PC-3 (cell line): ENCODE data around the gene DDX3X. TPM values are rescaled to one million over a fixed set of nuclear protein-coding genes. Genes with fewer than 3 reads are reported as not detected.

Experiments used
- ATAC-seq: fragments of 200-7000 bp; cut with Tn5 transposase; 2 replicates; pipeline ENCODE4 v1.9.1; 2020; ENCODE audit warnings: mild to moderate bottlenecking, moderate library complexity
- BruUV-seq: library from RNA; stranded (reverse); fragments of 400-500 nt; replicated peaks from 2 replicates; lab custom pipeline; 2021; lab: Mats Ljungman, UMichigan
- CTCF ChIA-PET: fragments of 300-600 bp; sonication (Branson Sonifier 250); formaldehyde crosslinking; loops from one replicate; lab custom pipeline; 2022; ENCODE audit warnings: antibody characterized with exemption; lab: Charles Lee
- POLR2A ChIA-PET: fragments of 300-600 bp; sonication (Branson Sonifier 250); formaldehyde crosslinking; loops from one replicate; lab custom pipeline; 2022; ENCODE audit warnings: antibody characterized with exemption; ENCODE audit not compliant: unreplicated experiment; lab: Charles Lee
- DNase-seq: peaks from one replicate; pipeline ENCODE4 v3.0.0-alpha.2; 2015
- H2AFZ ChIP-seq: fragments of 300-600 bp; sonication (generic); 2 replicates; pipeline ENCODE4 v1.6.0; 2016; ENCODE audit warnings: antibody characterized with exemption, low read length
- H3F3A ChIP-seq: fragments of 300-600 bp; sonication (generic); one replicate; pipeline ENCODE4 v1.6.0; 2017; ENCODE audit warnings: antibody characterized with exemption, low read length, control low read depth, mild to moderate bottlenecking; ENCODE audit not compliant: unreplicated experiment
- H3K27ac ChIP-seq: fragments of 300-600 bp; sonication (generic); 2 replicates; pipeline ENCODE4 v1.5.1; 2016; ENCODE audit warnings: mild to moderate bottlenecking, low read length
- H3K27me3 ChIP-seq: fragments of 300-600 bp; sonication (generic); 2 replicates; pipeline ENCODE4 v1.6.1; 2016; ENCODE audit warnings: low read length, mixed read lengths
- H3K36me3 ChIP-seq: fragments of 300-600 bp; sonication (generic); 2 replicates; pipeline ENCODE4 v1.6.1; 2016; ENCODE audit warnings: low read depth, mixed run types, low read length, mixed read lengths
- H3K4me1 ChIP-seq: fragments of 300-600 bp; sonication (generic); 2 replicates; pipeline ENCODE4 v1.5.1; 2016; ENCODE audit warnings: low read length; ENCODE audit not compliant: insufficient read depth
- H3K4me2 ChIP-seq: fragments of 300-600 bp; sonication (generic); 2 replicates; pipeline ENCODE4 v1.6.0; 2016; ENCODE audit warnings: low read length
- H3K4me3 ChIP-seq: fragments of 300-600 bp; sonication (generic); 2 replicates; pipeline ENCODE4 v1.5.1; 2016; ENCODE audit warnings: mild to moderate bottlenecking, low read length, mixed read lengths
- H3K79me2 ChIP-seq: fragments of 300-600 bp; sonication (generic); 2 replicates; pipeline ENCODE4 v1.6.1; 2017; ENCODE audit warnings: low read length, mixed read lengths
- H3K9ac ChIP-seq: fragments of 300-600 bp; sonication (generic); 2 replicates; pipeline ENCODE4 v1.6.0; 2016; ENCODE audit warnings: mild to moderate bottlenecking, low read length
- H3K9me2 ChIP-seq: fragments of 300-600 bp; sonication (generic); replicated peaks from 2 replicates; pipeline ENCODE4 v1.6.1; 2016; ENCODE audit warnings: mixed run types, low read length, mixed read lengths
- H3K9me3 ChIP-seq: fragments of 300-600 bp; sonication (generic); 2 replicates; pipeline ENCODE4 v1.6.1; 2016; ENCODE audit warnings: low read length, mixed read lengths
- H4K20me1 ChIP-seq: fragments of 300-600 bp; sonication (generic); 2 replicates; pipeline ENCODE4 v1.6.1; 2016; ENCODE audit warnings: low read length, mixed read lengths
- EZH2 ChIP-seq: fragments of 300-600 bp; sonication (generic); IDR thresholded peaks from one replicate; pipeline ENCODE4 v1.6.1; 2017; ENCODE audit warnings: antibody characterized with exemption, mild to moderate bottlenecking, low read length; ENCODE audit not compliant: unreplicated experiment
- EZH2phosphoT487 ChIP-seq: fragments of 300-600 bp; sonication (generic); IDR thresholded peaks from 2 replicates; pipeline ENCODE4 v1.6.1; 2018; ENCODE audit warnings: mild to moderate bottlenecking, antibody characterized with exemption, low read length, borderline replicate concordance
- intact Hi-C: fragments of 100-400 bp; cut with micrococcal nuclease; formaldehyde crosslinking; loops from 2 replicates; pipeline ENCODE4 v1.9.0; 2023
- total RNA-seq: library from RNA; depleted of rRNA; stranded (reverse); fragments of >200 nt; gene quantifications from 2 replicates; pipeline ENCODE4 v1.2.3, GENCODE V29; 2014
- TF ChIP-seq, protein P1 (sequence below): fragments of 300-600 bp; sonication (generic); conservative IDR thresholded peaks from 2 replicates; pipeline ENCODE4 v1.5.1; 2017; ENCODE audit warnings: antibody characterized with exemption, low read depth, mild to moderate bottlenecking, low read length

DDX3X gene
- total RNA-seq, 1 experiment from 2014 or later = 185 TPM

- TF ChIP-seq EZH2 = no peak
- no peak for TF ChIP-seq EZH2phosphoT487
- TF ChIP-seq, protein P1, sequence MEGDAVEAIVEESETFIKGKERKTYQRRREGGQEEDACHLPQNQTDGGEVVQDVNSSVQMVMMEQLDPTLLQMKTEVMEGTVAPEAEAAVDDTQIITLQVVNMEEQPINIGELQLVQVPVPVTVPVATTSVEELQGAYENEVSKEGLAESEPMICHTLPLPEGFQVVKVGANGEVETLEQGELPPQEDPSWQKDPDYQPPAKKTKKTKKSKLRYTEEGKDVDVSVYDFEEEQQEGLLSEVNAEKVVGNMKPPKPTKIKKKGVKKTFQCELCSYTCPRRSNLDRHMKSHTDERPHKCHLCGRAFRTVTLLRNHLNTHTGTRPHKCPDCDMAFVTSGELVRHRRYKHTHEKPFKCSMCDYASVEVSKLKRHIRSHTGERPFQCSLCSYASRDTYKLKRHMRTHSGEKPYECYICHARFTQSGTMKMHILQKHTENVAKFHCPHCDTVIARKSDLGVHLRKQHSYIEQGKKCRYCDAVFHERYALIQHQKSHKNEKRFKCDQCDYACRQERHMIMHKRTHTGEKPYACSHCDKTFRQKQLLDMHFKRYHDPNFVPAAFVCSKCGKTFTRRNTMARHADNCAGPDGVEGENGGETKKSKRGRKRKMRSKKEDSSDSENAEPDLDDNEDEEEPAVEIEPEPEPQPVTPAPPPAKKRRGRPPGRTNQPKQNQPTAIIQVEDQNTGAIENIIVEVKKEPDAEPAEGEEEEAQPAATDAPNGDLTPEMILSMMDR = no peak
- Histone ChIP-seq H3K79me2 (peaks cover 72% of the 10 kb centered on the region), H3K4me2 (peak overlapping the region; percentile 97), H3F3A (no peaks in the 10 kb centered on the region), H3K9ac (peak overlapping the region; percentile 95), H3K27ac (no peak overlapping the region), H2AFZ (no peak overlapping the region), H3K36me3 (peaks cover 40% of the 10 kb centered on the region), H3K27me3 (no peaks in the 10 kb centered on the region), H4K20me1 (peaks cover 65% of the 10 kb centered on the region), H3K4me3 (peak overlapping the region; percentile 100), H3K9me2 (no peaks in the 10 kb centered on the region), H3K4me1 (peaks cover 28% of the 10 kb centered on the region), H3K9me3 (no peaks in the 10 kb centered on the region)
- ATAC-seq (no peak), DNase-seq (peak; percentile 10)
- BruUV-seq = no TSS peak
- ChIA-PET CTCF (no interaction called here), POLR2A (no interaction called here)
- intact Hi-C loops = no loop called here
Measured at GRCh38 chrX:41335958-41336331, 2.0 kb downstream of the DDX3X start.

GRCh38 chrX:41336447-41336846 is 2.5 kb downstream of the DDX3X start:
- peak overlapping the region; percentile 95; the same call in 1 of the 2 replicates for H3K9ac ChIP-seq
- H2AFZ ChIP-seq = no peak overlapping the region
- peaks cover 28% of the 10 kb centered on the region for H3K4me1 ChIP-seq
- BruUV-seq = no TSS peak
- H3K36me3 ChIP-seq = peaks cover 44% of the 10 kb centered on the region
- H3K4me2 ChIP-seq = peak overlapping the region; percentile 97
- intact Hi-C loops = no loop called here
- TF ChIP-seq EZH2 = no peak
- no peak for TF ChIP-seq EZH2phosphoT487
- TF ChIP-seq, protein P1 = no peak
- H3F3A ChIP-seq = no peaks in the 10 kb centered on the region
- H3K79me2 ChIP-seq = peaks cover 77% of the 10 kb centered on the region
- no peaks in the 10 kb centered on the region for H3K9me2 ChIP-seq
- ChIA-PET POLR2A (interaction anchor here (0.6 kb wide), 1 partner anchor 690 kb away, joined by 3 read pairs; no protein-coding TSS in a partner anchor), CTCF (no interaction called here)
- peaks cover 70% of the 10 kb centered on the region for H4K20me1 ChIP-seq
- H3K4me3 ChIP-seq = peak overlapping the region; percentile 100
- no peaks in the 10 kb centered on the region for H3K9me3 ChIP-seq
- no peaks in the 10 kb centered on the region for H3K27me3 ChIP-seq
- H3K27ac ChIP-seq = no peak overlapping the region
- ATAC-seq (no peak), DNase-seq (no peak)

DNA sequence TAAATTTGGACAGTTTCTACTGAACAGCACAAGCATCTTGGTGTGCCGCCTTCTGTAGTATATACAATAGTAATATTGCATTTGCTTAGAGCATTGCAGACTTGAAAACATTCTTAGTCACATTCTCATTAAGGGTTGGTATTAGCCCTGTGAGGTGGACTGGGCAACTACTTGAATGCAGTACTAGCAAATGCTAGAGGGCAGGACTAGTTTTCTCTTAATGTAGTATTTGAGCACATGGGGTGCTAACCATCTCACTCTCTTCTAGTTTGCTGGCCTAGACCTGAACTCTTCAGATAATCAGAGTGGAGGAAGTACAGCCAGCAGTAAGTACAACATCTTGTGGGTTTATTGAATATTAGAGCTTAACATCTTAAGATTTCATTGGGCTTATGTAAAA is 3.2 kb downstream of the DDX3X start:
- intact Hi-C loops = loop anchor here (1.0 kb wide), 1 partner anchor 10 kb away; no protein-coding TSS in a partner anchor

More for the DNA sequence above, 3.2 kb downstream of the DDX3X start:
- BruUV-seq = no TSS peak
- peak overlapping the region; percentile 100 for H3K4me3 ChIP-seq
- peaks cover 28% of the 10 kb centered on the region for H3K4me1 ChIP-seq
- peaks cover 77% of the 10 kb centered on the region for H4K20me1 ChIP-seq
- no peak overlapping the region for H2AFZ ChIP-seq
- no peak overlapping the region for H3K27ac ChIP-seq
- ChIA-PET POLR2A (no interaction called here), CTCF (no interaction called here)
- H3K9me2 ChIP-seq = no peaks in the 10 kb centered on the region
- H3K9me3 ChIP-seq = no peaks in the 10 kb centered on the region
- no peak for TF ChIP-seq EZH2phosphoT487
- TF ChIP-seq, protein P1 = no peak
- no peak for TF ChIP-seq EZH2
- H3K36me3 ChIP-seq = peaks cover 51% of the 10 kb centered on the region
- peaks cover 84% of the 10 kb centered on the region for H3K79me2 ChIP-seq
- no peak overlapping the region for H3K9ac ChIP-seq
- no peaks in the 10 kb centered on the region for H3K27me3 ChIP-seq
- no peak for ATAC-seq
- peak overlapping the region; percentile 97 for H3K4me2 ChIP-seq
- DNase-seq = peak; percentile 25
- H3F3A ChIP-seq = no peaks in the 10 kb centered on the region
